EH (cell line): ENCODE data around the gene BMP8A.
"Not testable (repeated sequence)": the region's sequence is repeated elsewhere in the genome, so short reads cannot be mapped to it uniquely, and the experiment has no call there.

ENCODE experiments used
- DNase-seq: peaks from one replicate; pipeline ENCODE4 v3.0.0-alpha.2; 2015; ENCODE audit warnings: low read depth

Gene BMP8A, protein sequence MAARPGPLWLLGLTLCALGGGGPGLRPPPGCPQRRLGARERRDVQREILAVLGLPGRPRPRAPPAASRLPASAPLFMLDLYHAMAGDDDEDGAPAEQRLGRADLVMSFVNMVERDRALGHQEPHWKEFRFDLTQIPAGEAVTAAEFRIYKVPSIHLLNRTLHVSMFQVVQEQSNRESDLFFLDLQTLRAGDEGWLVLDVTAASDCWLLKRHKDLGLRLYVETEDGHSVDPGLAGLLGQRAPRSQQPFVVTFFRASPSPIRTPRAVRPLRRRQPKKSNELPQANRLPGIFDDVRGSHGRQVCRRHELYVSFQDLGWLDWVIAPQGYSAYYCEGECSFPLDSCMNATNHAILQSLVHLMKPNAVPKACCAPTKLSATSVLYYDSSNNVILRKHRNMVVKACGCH

DNA sequence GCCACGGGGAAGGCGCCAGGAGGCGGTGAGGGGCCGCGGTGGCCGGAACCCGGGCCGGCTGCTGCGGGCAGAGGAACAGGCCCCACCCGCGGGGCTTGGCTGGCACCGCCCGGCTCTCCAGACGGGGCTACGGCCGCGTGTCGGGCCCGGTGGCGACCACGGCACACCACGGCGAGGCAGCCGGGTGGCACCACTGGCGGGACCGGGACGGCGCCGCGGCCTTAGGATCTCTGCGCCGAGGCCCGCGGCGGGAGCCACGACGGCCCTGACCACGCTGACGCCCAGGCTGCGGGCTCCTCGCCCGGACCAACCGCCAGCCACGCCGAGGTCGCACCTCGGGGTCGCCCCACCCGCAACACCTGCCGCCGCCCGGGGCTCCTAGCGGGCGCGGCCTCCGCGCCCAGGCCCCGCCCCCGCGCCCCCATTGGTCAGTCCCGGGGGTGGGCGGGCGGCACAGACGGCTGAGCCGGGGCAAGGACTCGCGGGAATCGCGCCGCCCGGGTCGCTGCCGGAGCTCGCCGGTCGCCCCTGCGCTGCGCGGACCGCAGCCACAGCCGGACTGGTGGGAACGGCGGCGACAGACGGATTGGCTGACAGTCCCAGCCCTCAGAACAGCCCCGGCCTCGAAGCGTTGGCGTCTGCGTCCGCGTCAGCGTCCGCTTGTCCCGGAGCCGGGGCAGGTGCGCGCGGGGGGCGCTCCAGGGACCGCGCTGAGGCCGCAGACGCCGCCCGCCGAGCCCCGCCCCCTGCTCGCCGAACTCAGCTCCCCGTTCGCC is at the start of gene BMP8A:
Gene BMP8A (plus strand): TSS at position 491 of the 776 bp plus-strand sequence. CDS start 356 bp downstream, outside the sequence.
- DNase-seq, result peak; percentile 53

DNA sequence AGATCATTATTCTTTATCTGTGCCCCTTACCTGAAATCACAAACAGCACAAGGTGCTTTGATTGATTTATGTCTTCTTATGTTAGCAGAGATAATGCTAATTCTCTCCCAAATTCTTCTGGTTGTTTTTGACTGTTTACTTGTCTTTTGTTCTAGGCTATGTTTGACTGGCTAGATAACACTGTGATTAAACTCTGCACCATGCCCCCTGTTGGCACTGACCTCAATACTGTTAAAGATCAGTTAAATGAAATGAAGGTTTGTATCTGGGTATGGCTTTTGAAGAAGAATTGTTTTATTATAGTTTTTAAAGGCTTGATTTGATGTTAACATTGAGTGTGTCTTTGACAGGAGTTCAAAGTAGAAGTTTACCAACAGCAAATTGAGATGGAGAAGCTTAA is 49.6 kb upstream of the BMP8A start:
- DNase-seq, result no peak

DNA sequence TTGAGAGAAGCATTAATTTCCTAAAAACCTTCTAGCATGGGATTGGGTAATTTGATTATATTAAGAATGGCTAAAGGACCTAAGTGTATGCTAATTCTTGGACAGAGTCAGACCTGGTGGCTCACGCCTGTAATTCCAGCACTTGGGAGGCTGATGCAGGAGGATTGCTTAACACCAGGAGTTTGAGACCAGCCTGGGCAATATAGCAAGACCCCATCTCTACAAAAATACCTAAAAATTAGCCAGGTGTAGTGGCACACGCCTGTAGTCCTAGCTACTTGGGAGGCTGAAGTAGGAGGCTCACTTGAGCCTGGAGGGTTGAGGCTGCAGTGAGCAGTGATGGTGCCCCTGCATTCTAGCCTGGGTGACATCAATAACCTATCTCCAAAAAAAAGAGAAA is 45.9 kb upstream of the BMP8A start:
- DNase-seq, result no peak

DNA sequence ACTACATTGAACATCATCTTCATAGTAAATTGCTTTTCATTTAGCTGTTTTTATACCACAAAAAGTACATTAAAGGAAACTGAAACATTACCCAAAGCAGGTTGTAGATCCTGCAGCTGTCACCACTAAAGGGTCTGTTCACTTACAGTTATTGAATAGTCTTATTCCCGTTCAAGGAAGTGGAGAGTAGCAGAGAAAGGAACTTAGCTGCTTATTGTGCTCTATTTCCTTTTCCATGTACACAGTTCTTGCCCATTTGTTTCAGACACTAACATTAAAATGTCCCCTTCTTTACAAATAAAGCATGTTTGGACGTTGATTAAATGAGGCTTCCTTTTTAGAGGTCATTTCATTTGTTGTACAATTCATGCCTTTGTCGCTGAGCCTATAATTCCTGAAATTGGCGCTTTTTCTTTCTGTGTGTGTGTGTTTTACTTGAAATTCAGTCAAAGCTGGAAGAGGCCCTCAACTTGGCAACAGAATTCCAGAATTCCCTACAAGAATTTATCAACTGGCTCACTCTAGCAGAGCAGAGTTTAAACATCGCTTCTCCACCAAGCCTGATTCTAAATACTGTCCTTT is 44.4 kb upstream of the BMP8A start:
- no peak for DNase-seq

DNA sequence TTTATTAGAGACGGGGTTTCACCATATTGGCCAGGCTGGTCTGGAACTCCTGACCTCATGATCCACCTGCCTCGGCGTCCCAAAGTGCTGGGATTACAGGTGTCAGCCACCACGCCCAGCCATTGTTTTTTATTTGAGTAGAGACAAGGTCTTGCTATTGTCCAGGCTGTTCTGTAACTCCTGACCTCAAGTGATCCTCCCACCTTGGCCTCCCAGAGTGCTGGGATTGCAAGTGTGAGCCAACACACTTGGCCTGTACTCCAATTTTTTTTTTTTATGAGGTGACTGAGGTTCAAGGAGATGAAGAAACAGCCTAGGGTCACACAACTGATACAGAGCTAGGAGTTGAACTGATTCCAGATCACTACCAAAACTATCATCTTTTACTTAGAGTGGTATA is 41.4 kb upstream of the BMP8A start:
- DNase-seq, result not testable (repeated sequence)

DNA sequence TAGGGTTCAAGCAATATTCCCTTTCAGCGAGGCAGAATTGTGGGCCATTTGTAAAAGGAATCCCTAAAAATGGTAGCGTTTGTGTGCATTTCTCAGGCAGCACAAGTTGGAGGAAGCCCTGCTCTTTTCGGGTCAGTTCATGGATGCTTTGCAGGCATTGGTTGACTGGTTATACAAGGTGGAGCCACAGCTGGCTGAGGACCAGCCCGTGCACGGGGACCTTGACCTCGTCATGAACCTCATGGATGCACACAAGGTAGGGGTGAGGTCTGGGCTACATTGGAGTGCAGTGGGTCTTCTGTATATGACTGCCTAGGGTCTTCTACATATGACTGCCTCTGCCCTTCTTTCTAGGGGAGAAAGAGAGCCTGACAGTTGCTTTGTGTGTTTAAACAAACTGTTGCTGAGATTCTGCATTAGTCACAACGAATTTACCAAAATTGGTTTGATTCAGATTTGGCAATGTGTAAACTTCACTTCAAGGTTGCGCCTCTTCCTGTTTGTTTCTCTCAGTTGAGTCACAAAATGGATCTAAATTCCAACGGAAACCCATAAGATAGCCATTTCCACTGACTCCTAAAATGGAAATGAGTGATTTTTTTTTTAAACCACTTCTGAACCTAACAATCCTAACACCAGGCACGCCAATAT is 40.4 kb upstream of the BMP8A start:
- peak; percentile 61 for DNase-seq

DNA sequence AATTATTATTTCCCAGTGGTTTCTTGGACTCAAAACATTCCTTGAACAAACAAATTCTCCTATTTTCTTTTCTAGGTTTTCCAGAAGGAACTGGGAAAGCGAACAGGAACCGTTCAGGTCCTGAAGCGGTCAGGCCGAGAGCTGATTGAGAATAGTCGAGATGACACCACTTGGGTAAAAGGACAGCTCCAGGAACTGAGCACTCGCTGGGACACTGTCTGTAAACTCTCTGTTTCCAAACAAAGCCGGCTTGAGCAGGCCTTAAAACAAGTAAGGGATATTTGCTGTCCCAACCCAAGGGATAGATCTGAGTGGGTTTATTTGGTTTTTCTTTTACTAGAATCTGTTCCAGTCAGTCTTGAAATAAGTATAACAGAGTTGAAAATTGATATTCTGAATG is 39.4 kb upstream of the BMP8A start:
- DNase-seq, result no peak

DNA sequence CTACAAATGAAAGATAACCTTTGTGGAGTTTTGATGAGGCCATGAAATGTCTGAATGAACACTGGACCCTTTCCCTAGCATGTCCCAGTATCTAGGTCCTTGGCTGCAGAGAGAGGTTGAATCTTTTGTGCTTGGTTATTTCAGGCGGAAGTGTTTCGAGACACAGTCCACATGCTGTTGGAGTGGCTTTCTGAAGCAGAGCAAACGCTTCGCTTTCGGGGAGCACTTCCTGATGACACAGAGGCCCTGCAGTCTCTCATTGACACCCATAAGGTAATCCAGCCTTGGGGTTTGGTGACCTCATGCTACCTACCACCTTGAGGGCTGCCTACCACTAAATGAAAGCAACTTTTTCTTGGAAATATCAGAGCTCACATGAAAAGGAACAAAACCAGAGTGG is 38.9 kb upstream of the BMP8A start:
- no peak for DNase-seq

DNA sequence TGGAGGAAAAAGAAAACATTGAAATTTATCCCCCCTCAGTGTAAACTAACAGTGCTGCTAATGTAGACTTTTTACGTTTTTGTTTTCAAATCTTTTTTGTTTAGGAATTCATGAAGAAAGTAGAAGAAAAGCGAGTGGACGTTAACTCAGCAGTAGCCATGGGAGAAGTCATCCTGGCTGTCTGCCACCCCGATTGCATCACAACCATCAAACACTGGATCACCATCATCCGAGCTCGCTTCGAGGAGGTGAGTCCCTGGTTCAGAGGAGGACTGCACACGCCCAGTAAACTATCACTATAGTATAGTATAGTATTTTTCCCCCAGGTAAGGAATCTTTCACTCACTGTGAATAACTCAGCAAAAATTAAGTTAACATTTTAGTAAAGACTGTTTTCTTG is 37.8 kb upstream of the BMP8A start:
- DNase-seq, result peak; percentile 15

DNA sequence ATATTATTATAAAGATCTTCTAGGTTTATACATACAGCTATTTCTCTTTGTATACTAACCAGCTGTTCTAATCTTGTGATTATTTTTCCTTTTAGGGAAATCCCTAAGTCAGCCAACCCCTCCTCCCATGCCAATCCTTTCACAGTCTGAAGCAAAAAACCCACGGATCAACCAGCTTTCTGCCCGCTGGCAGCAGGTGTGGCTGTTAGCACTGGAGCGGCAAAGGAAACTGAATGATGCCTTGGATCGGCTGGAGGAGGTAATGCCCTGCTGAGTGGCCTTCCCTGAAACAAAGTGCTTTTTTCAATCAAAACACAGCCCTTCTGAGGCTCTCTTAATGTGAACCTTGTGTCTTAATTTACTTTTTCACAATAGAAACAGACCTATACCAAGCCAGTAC is 32.4 kb upstream of the BMP8A start:
- DNase-seq, result no peak

DNA sequence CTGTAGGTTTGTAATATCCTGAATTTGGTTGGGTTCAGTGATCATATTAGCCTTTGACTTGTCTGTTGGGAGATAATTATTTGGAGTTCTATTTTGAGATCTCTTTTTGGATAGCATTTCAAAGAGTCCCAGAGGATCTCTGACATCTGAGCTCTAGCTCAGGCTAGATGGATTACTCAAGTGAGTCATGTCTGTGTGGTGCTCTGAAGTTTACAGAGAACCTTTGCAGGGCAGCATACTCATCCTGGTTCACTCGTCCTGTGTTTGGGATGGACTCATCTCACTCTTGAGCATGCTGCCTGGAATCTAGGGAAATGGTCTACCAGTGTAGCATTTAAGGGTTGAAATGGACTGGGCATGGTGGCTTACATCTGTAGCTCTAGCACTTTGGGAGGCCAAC is 29.4 kb upstream of the BMP8A start:
- peak; percentile 32 for DNase-seq

DNA sequence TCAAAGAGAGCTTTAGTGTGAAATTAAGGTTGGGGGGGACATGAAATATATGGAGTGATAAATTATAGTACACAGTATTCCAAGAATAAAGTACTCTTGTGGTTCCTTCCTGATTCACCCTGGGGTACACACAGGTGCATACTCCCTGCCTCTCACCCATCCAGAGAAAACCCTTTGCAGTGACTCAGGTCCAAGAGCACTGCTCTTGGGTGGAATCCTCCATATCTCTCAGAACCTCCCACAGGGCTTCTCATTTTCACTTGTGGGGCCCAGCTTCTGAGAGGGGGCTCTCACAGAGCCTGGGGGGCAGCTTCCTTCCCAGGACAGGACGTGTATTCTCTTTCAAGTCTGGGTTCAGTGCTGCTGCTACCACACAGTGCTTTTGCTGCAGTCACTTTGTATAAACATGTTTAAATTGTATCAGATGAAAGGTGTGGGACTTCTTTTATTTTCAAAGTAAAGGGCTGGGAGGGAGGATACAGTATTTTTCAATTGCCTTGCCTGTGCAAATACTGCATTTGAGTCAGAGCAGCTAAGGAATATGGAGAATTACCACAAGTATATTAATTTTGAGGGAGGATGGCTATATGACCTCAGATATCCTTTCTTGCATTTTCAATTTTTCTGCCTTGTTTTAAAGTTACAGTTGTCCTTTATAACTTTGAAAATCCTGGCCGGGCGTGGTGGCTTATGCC is 24.9 kb upstream of the BMP8A start:
- DNase-seq, result no peak

DNA sequence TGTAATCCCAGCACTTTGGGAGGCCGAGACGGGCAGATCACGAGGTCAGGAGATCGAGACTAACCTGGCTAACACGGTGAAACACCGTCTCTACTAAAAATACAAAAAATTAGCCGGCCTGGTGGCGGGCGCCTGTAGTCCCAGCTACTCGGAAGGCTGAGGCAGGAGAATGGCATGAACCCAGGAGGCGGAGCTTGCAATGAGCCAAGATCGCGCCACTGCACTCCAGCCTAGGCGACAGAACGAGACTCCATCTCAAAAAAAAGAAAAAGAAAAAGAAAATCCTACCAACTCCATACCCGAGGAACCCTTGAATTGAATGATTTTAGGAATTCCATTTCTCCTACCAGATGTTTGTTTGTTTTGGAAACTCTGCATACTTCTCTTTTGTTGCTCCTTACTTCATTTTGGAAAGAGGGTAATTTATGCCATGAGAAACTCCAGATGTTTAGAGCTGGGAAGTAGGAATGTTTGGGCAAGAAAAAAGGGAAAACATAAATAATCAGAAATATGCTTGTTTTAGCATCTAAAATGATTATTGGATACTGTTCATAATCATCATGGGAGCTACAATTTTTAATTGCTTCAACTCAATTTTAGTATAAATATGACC is 24.2 kb upstream of the BMP8A start:
- DNase-seq, result not testable (repeated sequence)

DNA sequence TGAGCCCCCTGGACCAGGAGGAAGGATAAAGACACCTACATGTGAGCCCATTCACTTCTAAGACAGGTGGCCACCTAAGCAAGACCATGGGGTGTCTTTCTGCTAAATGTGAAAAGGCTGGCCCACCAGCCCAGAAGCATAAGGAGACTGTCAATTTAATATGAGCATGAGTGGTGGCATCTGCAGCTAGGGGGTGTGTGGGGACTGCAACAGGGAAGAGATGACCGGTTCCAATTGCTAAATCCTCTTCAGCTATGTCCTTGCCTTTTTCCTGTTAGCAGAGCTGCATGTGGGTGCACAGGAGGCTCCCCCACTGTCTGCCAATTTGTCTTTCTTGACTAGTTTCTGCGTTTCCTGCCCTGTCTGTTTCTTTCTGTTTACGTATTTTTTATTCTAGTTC is 22.3 kb upstream of the BMP8A start:
- DNase-seq, result no peak

DNA sequence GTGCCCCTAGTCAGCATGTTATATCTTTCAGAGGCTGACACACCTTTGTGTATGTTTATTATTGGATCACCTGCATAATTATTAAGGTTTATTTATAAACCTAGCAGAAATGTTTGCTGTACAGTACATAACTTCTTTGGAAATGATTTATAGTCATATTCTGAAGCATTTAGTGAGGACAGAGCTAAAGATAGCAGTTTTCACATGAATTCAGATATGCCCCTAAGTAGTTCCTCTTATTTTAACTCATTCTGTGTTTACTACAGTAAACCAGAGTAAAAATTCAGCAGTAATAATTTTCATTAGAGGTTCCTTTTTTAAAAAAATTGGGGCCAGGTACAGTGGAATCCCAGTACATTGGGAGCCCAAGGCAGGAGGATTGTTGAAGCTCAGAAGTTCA is 21.4 kb upstream of the BMP8A start:
- DNase-seq, result no peak

DNA sequence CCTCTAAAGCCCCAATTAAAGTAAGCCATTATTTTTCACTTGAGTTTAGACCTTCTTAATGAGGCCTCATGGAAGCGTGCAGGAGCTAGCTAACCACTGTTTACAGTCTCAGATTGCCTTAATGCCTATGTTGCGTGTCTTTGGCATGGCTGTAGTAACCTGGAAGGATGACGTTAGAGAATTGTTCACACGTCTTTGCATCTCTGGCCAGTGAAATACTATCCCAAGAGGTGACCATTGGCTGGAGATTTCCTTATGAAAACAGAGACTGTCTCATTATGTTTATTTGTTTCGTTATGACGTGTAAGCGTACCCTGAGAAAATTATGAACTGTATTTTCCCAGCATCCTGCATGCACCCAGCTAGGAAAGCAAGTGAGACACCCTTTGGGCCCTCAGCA is 18.6 kb upstream of the BMP8A start:
- no peak for DNase-seq

DNA sequence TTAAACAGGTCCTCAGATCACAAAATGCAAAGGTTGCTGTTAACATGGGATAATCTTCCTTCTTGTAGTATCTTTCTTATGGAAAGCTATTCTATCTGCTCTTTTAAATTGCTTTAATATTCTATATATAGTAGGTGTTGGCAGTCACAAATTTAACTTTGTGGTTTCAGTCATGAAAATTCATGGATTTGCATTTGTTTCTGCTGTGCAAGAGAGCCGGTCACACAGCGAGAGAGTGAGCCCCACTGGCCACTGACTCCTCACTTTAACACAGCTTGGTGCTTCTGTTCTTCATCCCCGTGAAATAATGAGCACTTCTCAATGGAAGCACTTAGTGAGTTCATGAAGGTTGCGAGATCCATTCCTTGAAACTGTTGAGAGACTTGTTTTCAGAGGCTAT is 18.1 kb upstream of the BMP8A start:
- DNase-seq, result no peak

DNA sequence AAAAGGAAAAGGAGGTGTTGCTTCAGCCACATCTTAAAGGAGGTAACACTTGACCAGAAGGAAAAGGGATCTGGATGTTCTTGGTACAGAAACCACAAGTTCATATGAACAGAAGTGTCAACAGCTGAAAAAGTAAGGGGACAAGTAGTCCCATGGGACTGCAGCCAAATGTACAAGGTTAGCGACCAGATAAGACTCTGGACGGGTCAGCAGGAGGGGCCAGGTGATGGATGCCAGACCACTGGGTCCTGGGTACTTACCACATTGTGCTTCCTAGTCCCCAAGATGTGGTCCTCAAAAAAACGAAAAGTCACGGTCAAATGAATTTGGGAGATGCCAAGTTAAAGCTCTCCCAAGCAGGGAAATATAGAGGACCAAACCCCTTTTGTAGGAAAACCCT is 16.6 kb upstream of the BMP8A start:
- DNase-seq, result no peak

DNA sequence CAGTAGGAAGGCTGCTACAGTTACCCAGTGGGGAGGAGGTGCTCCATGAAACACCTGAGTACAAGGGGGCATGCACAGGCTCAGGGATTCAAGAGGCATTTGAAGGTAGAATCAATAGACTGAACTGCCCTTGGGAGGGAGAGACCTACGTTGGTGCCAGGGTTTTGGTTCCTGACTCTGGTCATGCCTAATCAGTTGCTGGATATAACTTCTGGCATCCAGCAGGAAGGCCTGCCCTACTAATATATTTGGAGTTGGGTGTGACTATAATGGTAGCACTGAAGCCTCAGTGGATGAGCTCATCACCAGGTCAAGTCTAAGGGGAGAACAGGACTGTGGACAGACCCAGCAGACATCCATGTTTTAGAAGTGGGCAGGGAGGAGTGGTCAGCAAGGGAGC is 15.9 kb upstream of the BMP8A start:
- DNase-seq, result not testable (repeated sequence)

DNA sequence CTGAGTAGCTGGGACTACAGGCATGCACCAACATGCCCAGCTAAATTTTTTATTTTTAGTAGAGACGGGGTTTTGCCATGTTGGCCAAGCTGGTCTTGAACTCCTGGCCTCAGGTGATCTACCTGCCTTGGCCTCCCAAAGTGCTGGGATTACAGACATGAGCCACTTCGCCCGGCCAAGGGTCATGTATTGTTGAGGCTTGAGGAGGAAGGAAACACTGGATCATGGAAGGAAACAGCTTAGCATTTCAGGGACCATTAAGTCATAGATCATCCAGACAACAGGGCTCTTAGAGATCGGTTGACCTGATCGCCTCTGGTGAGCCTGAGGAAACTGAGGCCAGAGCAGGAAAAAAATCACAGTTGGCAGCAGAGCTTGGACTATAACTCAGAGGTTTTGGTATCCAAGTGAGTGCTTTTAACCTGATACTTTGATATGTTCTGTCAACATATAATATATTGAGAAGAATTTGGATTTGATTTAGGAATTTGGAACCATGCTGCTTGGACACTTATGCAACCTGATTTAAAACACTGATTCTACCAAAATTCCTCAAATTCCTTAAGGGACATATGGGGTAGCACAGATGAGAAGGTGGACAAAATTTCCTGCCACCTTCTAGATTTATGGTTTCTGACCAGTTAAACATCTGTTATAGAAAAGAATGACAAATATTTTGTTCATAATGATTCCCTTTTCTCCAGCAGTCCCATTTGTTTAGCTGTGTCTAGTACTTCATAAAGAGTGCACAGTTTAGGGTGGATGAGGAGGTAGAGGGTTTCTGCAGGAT is 13.1 kb upstream of the BMP8A start:
- DNase-seq, result peak; percentile 51

DNA sequence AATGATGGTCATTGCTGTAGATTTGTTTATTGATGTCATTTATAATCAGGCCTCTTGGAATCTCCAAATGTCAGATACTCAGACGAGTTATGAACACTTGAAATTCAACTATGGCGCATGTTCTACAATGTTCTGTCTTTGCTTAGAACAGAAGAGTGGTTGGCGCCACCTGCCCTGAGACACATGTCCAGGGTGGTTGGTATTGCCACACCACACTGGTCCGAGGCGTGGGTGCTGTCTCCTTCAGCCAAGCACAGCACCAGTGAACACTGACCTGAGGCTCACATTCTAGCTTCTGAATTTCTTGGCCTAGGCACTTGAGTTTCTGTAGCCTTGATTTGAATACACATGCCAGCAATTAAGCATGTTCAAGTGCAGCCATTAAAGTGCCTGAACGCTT is 10.1 kb upstream of the BMP8A start:
- no peak for DNase-seq
